GM10847 (cell line): ENCODE measurements around the gene VAMP3.

Experiments
- POLR2A ChIP-seq: IDR thresholded peaks from 2 replicates; pipeline ENCODE4 v1.6.1; 2011; ENCODE audit not compliant: insufficient read length; ENCODE audit errors: extremely low read depth

VAMP3 gene

DNA sequence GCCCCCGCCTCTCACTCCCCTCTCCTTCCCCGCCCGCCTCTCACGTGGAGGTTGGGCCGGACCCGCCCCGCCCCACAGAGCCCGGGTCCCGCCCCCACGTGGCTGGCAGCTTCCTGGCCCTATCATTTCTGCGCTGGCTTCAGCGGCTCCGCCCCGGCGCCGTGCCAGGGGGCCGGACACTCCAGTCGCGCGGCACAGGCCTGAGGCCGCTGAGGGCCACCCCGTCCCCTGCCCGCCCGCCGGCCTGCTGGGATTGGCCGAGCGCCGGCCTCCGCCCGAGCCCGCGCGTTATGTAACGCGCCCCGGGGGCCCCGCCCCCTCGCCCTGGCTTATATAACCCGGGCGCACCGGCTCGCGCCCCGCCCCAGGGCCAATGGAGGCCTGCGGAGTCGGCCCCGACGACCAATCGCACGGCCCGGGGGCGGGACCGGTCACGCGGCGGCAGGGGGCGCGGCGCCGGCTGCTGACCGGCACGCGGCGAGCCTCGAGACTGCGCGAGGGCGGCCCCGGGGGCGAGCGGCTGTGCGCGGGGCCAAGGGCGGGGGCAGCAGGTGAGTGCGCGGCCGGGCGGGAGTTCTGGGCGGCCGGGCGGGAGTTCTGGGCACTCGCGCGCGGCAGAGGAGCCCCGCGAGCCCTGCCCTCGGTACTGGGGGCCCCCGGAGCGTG, 12.9 kb downstream of the VAMP3 start, which contains the start of gene PER3:
TSS of gene PER3 (plus strand) at position 466 of the 666 bp plus-strand sequence. CDS start 587 bp downstream, outside the sequence.
- no peak for TF ChIP-seq POLR2A

- no peak for TF ChIP-seq POLR2A
Observed at GRCh38 chr1:7784492-7785071, 13.5 kb downstream of the VAMP3 start.

GRCh38 chr1:7785108-7785507, 14.0 kb downstream of the VAMP3 start:
- no peak for TF ChIP-seq POLR2A

DNA sequence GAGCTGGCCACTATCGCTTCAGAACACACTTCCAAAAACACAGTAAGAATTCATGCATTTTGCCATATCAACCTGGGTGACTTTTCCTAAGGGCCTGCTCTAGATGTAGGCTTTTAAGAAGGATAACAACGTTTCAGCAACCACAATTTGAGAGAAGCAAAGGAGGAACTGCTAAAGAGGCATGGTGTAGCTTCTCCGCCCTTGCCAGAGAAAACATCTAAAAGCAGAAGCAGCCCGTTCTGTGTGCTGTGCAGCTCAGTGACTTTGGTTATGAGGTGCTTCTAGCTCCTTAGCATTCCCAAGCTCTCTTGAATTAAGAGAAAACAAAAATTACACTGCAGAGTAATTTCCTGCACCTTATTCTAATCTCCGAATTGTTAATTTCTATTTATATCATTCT, 15.7 kb downstream of the VAMP3 start:
- TF ChIP-seq POLR2A, result no peak

DNA sequence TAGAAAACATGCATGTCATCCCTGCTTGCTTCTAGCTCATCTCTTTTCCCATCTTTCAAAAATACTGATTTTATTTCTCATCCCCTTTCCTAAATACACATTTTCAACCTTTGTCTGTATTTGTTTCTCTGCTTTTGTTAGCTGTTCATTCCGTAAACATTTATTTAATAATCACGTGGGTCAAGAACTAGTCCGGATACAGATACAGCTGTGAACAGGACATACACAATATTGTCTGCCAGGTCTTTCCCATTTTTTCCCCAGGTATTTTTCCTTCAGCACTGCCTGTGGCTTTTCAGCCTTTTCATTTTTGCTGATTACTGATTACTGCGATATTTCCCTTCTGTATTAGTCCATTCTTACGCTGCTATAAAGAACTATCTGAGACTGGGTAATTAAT, 18.7 kb downstream of the VAMP3 start:
- TF ChIP-seq POLR2A, result no peak

DNA sequence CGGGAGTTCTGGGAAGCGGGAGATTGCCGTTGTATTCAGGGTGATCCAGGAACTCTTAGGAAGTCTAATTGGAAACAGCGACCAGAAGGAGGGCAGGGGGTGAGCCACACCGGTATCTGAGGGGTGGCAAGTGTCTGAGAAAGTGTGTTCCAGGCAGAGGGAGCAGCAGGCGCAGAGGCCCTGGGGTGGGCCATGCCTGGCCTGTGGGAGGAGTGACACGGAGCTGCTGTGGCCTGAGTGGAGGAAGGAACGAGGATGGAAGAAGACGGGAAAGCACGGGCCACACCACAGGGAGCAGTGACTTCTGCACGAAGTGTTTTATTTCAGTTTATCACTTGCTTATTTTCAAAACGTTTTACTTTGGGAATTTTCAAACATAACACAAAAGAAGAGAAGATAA, 24.3 kb downstream of the VAMP3 start:
- TF ChIP-seq POLR2A, result no peak

GRCh38 chr1:7805460-7805859, 34.4 kb downstream of the VAMP3 start:
- TF ChIP-seq POLR2A, result no peak

GRCh38 chr1:7808253-7808844, 37.3 kb downstream of the VAMP3 start:
- no peak for TF ChIP-seq POLR2A

DNA sequence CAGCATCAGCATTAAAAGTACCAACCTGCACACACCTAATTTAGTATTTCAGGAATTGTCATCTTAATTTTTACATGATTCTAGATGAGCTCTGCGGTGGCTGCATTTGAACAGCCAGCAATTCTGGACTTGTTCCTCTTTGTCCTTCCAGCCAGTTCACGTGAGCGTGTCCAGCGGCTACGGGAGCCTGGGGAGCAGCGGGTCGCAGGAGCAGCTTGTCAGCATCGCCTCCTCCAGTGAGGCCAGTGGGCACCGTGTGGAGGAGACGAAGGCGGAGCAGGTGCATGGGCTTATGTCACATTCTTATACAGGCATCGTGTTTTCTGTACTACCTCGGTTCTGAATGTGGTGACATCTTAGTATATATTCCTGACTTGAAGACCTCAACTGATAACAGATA, 38.6 kb downstream of the VAMP3 start:
- TF ChIP-seq POLR2A, result no peak

- no peak for TF ChIP-seq POLR2A
Observed at GRCh38 chr1:7810395-7810794, 39.3 kb downstream of the VAMP3 start.

DNA sequence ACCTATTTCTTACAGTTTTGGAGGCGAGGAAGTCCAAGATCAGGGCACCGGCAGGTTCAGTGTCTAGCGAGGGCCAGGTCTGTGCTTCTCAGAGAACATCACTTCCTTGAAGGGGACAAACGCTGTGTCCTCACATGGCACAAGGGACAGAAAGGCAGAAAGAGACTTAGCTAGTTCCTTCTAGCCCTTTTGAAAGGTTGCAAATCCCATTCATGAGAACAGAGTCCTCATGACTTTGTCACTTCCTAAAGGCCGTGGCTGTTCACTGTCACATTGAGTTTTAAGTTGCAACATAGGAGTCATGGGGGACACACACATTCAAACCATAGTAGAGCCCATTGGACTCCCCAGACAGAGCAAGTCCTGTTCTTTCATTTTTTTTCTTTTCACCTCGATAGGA, 40.4 kb downstream of the VAMP3 start:
- no peak for TF ChIP-seq POLR2A

DNA sequence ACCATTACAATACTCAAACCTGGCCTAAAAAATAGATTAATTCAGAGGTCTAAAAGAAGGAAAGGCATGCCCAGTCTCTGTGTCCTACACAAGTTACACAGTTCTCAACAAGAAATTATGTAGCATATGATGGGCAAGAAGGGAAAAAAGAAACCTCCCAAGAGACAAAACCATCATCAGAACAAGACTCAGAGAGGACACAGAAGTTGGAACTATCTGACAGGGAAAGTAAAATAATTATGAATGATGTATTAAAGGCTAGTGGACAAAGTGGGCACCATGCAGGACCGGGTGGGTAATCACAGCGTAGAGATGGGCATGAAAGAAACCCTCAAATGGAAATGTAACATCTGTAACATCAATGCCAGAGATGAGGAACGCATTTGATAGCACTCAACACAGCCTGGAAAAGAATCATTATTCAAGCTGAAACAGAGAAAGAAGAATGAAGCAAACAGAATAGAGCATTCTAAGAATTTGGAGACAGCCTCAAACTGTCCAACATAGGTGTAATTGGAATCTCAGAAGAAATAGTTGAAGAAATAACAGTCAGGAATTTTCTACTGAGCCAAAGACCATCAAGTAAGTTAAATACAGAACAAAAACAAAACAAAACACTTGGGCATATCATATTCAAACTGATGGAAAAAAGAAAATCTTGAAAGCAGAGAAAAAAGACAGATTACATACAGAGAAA, 42.7 kb downstream of the VAMP3 start:
- TF ChIP-seq POLR2A, result no peak

GRCh38 chr1:7821282-7821681, 50.2 kb downstream of the VAMP3 start:
- TF ChIP-seq POLR2A, result no peak

DNA sequence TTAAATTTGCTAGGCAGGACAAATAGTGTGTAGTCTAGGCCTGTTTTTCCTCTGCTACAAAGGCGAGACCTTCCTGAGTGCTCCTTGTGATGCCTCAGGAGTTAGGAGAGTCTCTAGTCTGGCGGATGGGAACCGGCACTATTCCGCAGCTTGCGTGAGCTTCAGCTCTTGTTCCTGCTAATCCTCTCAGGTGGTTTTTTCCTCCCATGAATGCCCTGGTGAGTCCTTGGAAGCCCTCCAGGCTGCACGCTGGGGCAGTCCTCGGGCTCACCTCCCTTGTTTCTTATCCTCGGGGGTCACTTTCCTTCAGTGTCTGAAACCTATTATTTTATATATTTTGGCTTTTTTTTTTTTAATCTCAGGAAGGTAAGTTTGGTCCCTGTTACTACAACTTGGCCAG, 53.6 kb downstream of the VAMP3 start:
- no peak for TF ChIP-seq POLR2A

DNA sequence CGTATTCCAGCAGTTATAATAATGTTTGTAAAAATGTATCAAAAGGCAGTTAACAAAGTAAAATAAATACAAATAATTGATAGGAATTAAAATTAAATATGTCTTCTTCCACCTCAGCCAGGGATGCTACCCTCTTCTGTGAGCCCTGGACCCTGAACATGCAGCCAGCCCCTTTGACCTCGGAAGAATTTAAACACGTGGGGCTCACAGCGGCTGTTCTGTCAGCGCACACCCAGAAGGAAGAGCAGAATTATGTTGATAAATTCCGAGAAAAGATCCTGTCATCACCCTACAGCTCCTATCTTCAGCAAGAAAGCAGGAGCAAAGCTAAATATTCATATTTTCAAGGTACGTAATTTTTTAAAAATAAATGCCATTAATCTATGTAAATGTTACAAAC, 55.3 kb downstream of the VAMP3 start:
- no peak for TF ChIP-seq POLR2A

DNA sequence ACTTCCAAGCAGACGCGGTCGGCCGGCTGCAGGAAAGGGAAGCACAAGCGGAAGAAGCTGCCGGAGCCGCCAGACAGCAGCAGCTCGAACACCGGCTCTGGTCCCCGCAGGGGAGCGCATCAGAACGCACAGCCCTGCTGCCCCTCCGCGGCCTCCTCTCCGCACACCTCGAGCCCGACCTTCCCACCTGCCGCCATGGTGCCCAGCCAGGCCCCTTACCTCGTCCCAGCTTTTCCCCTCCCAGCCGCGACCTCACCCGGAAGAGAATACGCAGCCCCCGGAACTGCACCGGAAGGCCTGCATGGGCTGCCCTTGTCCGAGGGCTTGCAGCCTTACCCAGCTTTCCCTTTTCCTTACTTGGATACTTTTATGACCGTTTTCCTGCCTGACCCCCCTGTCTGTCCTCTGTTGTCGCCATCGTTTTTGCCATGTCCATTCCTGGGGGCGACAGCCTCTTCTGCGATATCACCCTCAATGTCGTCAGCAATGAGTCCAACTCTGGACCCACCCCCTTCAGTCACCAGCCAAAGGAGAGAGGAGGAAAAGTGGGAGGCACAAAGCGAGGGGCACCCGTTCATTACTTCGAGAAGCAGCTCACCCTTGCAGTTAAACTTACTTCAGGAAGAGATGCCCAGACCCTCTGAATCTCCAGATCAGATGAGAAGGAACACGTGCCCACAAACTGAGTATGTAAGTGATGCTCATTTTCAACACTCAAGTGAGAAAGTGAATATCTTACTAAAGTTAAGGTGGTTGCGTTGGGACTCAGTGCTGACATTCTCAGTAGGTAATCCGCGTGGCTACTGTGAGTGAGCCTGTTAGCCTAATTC, 56.2 kb downstream of the VAMP3 start:
- no peak for TF ChIP-seq POLR2A
